Large intestine (tissue), 3 donors: Measurements from ENCODE around the gene PSG4. TPM values are rescaled to one million over a fixed set of nuclear protein-coding genes. Genes with fewer than 3 reads are reported as not detected.
"Not testable (repeated sequence)": the region's sequence is repeated elsewhere in the genome, so short reads cannot be mapped to it uniquely, and the experiment has no call there.

Source experiments
- DNase-seq, 2 donors: peaks; one replicate each; pipeline versions ENCODE4 v3.0.0 to v3.0.0-alpha.2; 2013
- H3K27ac ChIP-seq: one replicate; pipeline ENCODE4 v1.5.1; 2013; ENCODE audit warnings: low read length
- H3K27me3 ChIP-seq: 2 replicates; pipeline ENCODE4 v1.6.1; 2013; ENCODE audit warnings: low read length; ENCODE audit not compliant: control insufficient read depth, insufficient read depth
- H3K36me3 ChIP-seq: 2 replicates; pipeline ENCODE4 v1.6.1; 2013; ENCODE audit warnings: low read length; ENCODE audit not compliant: control insufficient read depth, insufficient read depth
- H3K4me1 ChIP-seq: one replicate; pipeline ENCODE4 v1.6.1; 2013; ENCODE audit warnings: low read length; ENCODE audit not compliant: control insufficient read depth, insufficient read depth
- H3K4me3 ChIP-seq: one replicate; pipeline ENCODE4 v1.5.1; 2013; ENCODE audit warnings: low read length
- H3K9me3 ChIP-seq: one replicate; pipeline ENCODE4 v1.6.1; 2013; ENCODE audit warnings: mild to moderate bottlenecking, low read depth, low read length, moderate library complexity; ENCODE audit not compliant: control insufficient read depth
- WGBS: methylation state at CpG from one replicate; pipeline ENCODE4 v1.1.5; 2013; ENCODE audit warnings: low lambda C conversion rate; ENCODE audit not compliant: insufficient coverage; 5-methylcytosine and 5-hydroxymethylcytosine counted together
- polyA plus RNA-seq: library from polyadenylated mRNA; unstranded; fragments of 120-200 nt; gene quantifications from one replicate; pipeline ENCODE4 v1.2.1, GENCODE V29; 2013

The PSG4 gene
- polyA plus RNA-seq, 1 donor: not detected

DNA sequence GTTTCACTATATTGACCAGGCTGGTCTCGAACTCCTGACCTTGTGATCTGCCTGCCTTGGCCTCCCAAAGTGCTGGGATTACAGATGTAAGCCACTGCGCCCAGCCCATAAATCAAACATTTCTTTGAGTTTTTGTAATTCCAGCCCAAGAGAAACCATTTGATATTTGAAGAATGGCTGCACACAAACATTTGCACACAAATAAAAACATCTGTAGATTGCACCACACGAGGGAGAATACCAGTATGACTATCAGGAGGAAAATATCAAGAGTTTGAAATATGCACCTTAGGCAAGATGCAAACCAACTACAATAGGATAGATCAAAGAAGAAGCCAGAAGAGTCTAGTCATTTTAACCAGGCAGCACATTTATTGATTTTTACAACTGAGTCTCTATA is 39.5 kb downstream of the PSG4 start:
- not testable (repeated sequence) for H3K4me3 ChIP-seq, H3K36me3 ChIP-seq, DNase-seq, H3K27ac ChIP-seq, H3K4me1 ChIP-seq, H3K27me3 ChIP-seq, H3K9me3 ChIP-seq
- WGBS: 100% methylated on average over 1 of the region's 3 CpGs

DNA sequence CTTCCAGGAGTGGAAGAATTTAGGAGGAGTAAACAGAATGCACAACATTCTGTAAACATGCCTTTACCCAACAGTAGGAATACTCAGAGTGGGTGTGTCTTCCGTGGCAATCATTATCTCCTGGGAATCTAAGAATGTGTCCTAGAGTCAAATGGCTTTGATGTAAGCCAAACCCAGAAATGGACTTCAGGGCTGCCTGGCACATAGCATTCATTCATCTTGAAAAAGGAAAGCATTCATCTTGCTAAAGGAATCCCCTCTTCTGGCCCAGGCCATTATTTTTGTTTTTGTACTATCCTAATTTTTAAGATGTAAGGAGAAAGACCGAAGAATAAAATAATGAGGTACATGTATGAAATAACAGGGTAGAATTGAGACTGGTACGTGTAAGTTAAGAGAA is 42.3 kb downstream of the PSG4 start:
- 82% methylated on average over 1 of the region's 3 CpGs for WGBS
- not testable (repeated sequence) for H3K27me3 ChIP-seq, H3K9me3 ChIP-seq, H3K4me1 ChIP-seq, H3K4me3 ChIP-seq, DNase-seq, H3K27ac ChIP-seq, H3K36me3 ChIP-seq

DNA sequence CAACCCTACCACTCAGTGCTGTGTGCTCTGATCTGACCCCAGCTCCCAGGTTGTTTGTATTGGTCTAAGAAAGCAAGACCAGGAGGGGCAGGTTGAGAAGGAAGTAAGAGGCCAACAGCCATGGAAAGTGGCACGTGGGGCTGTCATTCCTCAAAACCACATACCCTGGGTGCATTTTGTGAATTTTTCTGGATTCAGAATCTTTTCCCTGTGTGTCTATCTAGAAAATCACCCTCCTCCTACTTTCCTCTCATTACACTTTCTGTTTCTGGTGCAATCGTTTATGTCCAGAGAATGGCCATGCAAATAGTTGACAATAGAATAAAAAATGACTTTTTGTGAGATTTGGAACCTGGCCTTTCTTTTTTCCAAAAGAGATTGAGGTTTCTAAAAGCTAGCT is 43.2 kb downstream of the PSG4 start:
- WGBS: no CpG with 5 or more reads among the region's 2 CpGs
- H3K36me3 ChIP-seq, H3K27ac ChIP-seq, DNase-seq, H3K9me3 ChIP-seq, H3K4me1 ChIP-seq, H3K27me3 ChIP-seq, H3K4me3 ChIP-seq: not testable (repeated sequence)

DNA sequence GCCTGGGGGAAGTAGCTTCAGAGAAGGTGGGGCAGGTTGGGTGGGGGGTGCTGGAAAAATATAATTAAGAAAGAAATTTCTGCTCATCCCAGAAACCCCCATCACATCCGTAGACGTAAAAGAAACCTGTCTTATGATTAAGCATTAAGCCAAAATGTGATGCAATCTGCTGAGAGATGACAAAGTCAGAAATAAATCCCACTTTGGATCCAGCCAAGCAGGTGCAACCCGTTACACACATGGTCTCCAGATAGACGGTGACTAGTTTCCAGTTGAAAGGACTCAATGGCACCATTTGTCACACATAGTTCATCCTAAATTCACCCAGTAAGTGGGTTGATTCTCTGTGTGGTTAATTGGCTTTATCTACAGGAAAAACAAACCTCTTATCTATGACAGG is 53.2 kb downstream of the PSG4 start:
- no peaks in the 10 kb centered on the region for H3K9me3 ChIP-seq
- no peaks in the 10 kb centered on the region for H3K36me3 ChIP-seq
- no peaks in the 10 kb centered on the region for H3K4me1 ChIP-seq
- DNase-seq: no peak
- WGBS: no CpG with 5 or more reads among the region's 4 CpGs
- no peaks in the 10 kb centered on the region for H3K27me3 ChIP-seq
- no peak overlapping the region for H3K4me3 ChIP-seq
- no peak overlapping the region for H3K27ac ChIP-seq

DNA sequence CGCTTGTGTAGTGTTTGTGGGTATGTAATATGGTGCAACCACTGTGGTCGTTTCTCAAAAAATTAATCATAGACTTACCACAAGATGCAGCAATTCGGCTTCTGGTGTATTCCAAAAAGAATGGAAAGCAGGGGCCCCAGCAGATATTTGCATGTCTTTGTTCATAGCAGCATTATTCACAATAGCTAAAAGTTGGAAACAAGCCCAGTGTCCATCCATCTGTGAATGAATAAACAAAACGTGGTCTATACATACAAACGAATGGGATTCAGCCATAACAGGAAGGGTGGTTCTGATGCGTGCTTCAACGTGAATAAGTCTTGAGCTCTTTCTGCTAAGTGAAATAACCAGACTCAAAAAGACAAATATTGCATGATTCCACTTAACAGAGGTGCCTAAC is 55.6 kb downstream of the PSG4 start:
- DNase-seq, H3K4me1 ChIP-seq, H3K9me3 ChIP-seq, H3K36me3 ChIP-seq, H3K27ac ChIP-seq, H3K27me3 ChIP-seq, H3K4me3 ChIP-seq: not testable (repeated sequence)
- 81% methylated on average over 3 of the region's 7 CpGs for WGBS

DNA sequence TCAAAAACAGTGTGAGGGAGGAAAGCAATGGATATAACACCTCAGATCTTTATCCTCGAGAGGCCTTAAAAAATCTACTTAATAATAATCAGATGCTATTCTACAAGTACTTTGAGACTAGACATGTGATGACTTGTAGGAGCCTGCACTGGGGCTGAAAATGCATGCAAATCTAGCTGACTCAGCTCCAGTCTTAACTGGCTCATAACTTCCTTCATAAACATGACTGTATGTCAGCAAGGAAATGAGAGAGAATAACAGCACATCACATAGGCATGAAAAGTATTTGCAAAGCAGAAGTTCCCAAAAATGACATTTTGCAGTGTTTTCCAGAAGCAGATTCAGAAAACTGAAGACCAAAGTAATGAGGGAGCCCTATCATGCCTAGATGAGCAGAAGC is 57.2 kb downstream of the PSG4 start:
- DNase-seq: no peak
- no peaks in the 10 kb centered on the region for H3K27me3 ChIP-seq
- no peak overlapping the region for H3K27ac ChIP-seq
- no peaks in the 10 kb centered on the region for H3K4me1 ChIP-seq
- H3K36me3 ChIP-seq: no peaks in the 10 kb centered on the region
- H3K4me3 ChIP-seq: no peak overlapping the region
- WGBS: no CpG with 5 or more reads among the region's 1 CpG
- no peaks in the 10 kb centered on the region for H3K9me3 ChIP-seq

Other genes with a start within 250 kb of the PSG4 start
- gene PSG11, start 179.2 kb downstream of the PSG4 start, polyA plus RNA-seq: not detected
- not detected for gene PSG2, start 122.9 kb downstream of the PSG4 start, polyA plus RNA-seq
- gene PSG5, start 19.1 kb downstream of the PSG4 start, polyA plus RNA-seq: not detected
- gene PSG9, start 63.9 kb upstream of the PSG4 start, polyA plus RNA-seq: not detected
- 0.43 TPM for gene CD177, start 148.0 kb upstream of the PSG4 start, polyA plus RNA-seq
- not detected for gene TEX101, start 209.3 kb upstream of the PSG4 start, polyA plus RNA-seq